GM19043 (cell line): ENCODE results near the gene ACO2.
A peak's percentile ranks its signal among the peaks of the same experiment; 100 is the strongest.
"Not testable (repeated sequence)": the region's sequence is repeated elsewhere in the genome, so short reads cannot be mapped to it uniquely, and the experiment has no call there.

ENCODE experiments used
- ATAC-seq: cut with Tn5 transposase; IDR thresholded peaks from one replicate; pipeline ENCODE4 v1.9.1; 2021; ENCODE audit warnings: low read depth; ENCODE audit not compliant: unreplicated experiment

The ACO2 gene

GRCh38 chr22:41447435-41448188 is 21.3 kb upstream of the ACO2 start:
- no peak for ATAC-seq

GRCh38 chr22:41448189-41448808 is 20.6 kb upstream of the ACO2 start:
- peak; percentile 48 for ATAC-seq

DNA sequence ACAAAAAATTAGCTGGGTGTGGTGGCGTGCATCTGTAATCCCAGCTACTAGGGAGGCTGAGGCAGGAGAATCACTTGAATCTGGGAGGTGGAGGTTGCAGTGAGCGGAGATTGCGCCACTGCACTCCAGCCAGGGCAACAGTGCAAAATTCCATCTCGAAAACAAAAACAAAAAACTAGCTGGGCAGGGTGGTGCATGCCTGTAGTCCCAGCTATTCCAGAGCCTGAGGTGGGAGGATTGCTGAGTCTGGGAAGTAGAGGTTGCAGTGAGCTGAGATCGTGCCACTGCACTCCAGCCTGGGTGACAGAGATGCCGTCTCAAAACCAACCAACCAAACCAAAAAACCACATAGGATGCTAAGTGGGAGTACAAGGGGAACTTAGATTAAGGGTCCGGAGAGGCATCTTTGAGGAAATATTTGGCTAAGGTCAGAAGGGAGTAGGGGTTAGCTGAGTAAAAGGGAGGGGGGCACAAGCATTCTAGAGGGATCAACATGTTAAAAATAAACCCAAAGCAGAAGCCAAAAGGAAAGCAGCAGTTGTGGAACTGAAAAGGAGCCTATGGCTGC is 10.7 kb upstream of the ACO2 start:
- ATAC-seq, result no peak

DNA sequence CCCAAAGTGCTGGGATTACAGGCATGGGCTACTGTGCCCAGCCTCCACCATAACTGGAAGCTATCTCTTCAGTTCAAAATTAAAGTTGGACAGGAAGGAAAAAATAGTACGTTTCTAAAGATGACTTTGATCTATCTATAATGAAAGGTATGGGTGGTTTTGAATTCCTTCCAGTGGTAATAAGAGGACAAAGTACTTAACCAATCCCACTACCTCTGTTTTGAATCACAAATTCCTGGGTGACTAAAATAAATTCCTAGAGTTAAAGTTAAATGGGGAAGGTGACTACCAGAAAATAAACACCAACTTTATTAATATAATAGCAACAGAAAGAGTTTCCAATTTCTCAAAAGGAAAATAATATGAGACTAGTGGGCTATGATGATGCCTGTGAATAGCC is 9.5 kb upstream of the ACO2 start:
- no peak for ATAC-seq

DNA sequence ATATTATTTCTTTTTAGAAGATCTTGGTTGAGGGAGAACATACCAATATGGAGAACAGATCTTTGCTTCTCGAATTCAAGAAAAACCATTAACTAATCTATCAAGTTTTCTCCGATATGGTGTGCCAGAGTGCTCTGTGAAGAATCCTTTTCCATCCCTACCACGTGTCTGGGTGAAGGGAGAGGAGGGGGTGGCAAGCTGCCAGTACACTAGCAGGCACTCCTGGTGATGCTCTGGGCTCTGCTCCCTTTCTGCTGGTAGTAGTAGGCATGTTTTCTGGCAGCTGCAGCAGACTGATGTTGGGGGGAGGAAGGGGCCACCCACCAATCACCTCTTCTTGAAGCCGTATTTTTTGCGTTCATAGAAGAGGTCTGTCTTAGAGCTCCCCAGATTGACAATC is 8.8 kb upstream of the ACO2 start:
- ATAC-seq, result not testable (repeated sequence)

- no peak for ATAC-seq
Observed at GRCh38 chr22:41461901-41462300, 7.0 kb upstream of the ACO2 start.

DNA sequence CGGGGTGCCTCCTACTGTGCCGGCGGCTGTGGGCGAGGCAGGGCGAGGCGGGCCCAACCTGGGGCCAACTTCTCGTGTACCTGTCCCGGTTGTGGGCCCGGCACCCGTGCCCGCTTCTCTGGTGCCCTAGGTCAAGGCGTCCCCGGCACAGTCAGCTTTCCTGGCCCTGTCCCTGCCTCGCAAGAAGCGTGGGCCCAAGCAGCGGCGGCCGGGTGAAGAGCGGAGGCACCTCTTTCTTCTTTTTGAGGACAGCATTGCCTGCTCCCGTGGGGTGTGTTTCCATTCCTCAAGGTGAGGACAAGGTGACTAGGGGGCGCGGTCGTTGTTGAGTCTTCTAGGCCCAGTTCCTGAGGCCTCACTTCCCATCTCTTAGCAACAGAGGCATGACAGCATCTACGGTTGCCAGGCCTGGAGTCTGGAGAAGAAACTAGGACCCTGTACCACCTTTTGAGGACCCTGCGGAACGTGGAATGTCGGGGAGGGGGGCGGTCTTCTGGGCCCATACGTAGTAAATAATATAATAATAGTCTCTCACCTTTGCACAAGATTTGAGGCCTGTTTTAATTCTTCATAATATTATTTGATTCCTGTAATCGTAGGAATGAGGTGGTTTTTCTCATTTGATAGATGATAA is 418 bp downstream of the ACO2 start:
- peak; percentile 7 for ATAC-seq

DNA sequence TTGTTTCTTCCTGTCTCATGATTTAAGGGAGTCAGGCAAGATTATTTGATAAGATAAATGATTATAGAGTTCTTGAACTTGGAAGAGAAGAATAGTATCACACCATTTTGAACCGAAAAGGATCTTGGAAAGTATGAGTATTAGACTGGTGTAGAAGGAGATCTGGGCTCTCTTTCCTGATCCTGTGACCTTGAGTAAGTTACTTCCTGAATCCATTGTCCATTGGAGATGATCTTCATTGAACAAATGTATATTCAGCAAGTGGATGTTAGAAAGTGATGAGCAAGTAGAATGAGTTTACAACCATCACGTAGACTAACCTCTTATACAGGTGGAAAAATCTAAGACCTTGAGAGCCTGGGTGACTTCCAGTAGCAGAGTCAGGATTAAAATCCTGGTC is 2.0 kb downstream of the ACO2 start:
- no peak for ATAC-seq

DNA sequence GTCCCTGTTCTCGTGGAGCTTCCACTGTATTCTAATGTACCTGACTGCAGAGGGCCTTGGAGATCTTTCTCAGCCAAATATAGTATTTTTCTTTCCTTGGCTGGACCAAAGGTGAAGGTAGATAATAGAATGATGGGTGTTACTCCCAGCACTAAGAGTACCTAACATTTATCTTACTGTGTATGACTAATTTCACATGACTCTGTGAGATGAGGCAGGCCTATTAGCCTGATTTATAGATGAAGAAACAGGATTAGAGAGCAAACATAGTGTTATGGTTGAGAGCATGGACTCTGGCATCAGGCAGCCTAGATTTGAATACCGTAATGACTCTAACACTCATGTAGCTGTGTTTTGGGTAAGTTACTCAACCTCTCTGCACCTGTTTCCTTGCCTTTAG is 2.7 kb downstream of the ACO2 start:
- no peak for ATAC-seq

- ATAC-seq, result no peak
Observed at GRCh38 chr22:41474872-41475451, 6.0 kb downstream of the ACO2 start.

- no peak for ATAC-seq
Observed at GRCh38 chr22:41478473-41478872, 9.6 kb downstream of the ACO2 start.

- no peak for ATAC-seq
Observed at GRCh38 chr22:41478891-41479521, 10.1 kb downstream of the ACO2 start.

DNA sequence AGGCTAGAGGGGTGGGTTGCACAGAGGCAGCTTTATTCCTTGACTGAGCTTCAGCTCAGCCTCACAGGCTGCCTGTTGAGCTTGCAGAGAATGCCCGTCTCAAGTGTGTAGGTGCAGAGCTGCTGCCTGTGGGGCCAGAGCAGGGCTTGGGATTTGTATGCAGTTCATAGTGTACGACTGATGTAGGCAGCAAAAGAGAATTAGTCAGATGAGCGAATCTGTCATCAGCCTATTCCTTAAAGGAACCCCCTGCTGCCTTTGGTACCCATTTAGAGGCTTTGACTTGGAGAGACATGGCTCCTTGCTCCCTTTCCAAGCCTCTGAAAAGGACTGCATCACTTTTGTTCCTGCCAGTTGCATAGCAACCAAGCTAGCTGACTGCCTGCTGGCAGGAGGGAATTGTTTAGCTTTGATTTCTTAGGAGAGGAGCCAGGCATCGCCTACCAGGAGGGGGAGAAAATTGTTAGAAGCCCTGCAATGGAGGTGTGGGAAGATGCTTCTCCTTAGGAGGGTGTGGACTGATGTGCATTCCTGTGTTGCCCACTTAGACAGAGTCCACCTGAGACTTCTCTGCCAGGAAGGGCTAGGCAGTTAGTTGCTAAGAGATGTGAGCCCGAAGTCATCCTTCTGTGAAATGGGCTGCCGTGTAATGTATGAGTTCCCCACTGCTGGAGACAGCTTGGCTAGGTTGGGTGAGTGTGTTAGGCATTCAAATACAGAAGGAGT is 10.9 kb downstream of the ACO2 start:
- no peak for ATAC-seq

- ATAC-seq, result no peak
Observed at GRCh38 chr22:41480397-41480735, 11.4 kb downstream of the ACO2 start.

GRCh38 chr22:41481131-41481830 is 12.4 kb downstream of the ACO2 start:
- no peak for ATAC-seq

- no peak for ATAC-seq
Observed at GRCh38 chr22:41481925-41482318, 13.0 kb downstream of the ACO2 start.

DNA sequence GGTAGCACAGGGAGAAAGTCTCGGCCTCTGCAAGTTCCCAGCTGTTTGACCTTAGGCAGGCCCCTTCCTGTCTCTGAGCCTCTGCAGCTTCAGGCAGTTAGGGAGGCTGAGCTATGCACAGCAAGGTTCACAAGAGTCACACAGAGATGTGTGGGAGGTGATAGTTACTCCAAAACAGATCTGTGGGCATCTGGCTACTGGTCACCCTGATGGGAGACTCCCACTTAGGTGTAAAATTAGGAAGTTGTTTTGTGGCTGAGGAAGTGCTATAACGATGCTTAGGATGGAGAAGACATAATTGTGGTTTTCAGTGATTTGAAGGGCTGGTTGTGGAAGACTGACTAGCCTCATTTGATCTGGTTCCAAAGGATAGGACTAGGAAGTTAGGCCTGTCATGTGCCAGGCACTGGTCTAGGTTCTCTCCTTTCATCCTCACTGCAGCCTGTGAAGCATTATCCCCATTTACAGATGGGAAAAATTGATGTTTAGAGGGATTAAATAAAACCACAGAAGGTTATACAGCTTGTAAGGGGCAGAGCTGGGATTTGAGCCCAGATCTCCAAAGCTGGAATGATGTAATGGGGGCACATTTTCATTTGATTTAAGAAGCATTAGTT is 13.5 kb downstream of the ACO2 start:
- ATAC-seq, result no peak

GRCh38 chr22:41485033-41485432 is 16.1 kb downstream of the ACO2 start:
- ATAC-seq, result no peak
